Epithelial cell of esophagus (primary cell): Measurements from ENCODE around the gene NFATC2.
"Not testable (repeated sequence)": the region's sequence is repeated elsewhere in the genome, so short reads cannot be mapped to it uniquely, and the experiment has no call there.

Source experiments
- DNase-seq: peaks from one replicate; pipeline ENCODE4 v3.0.0; 2010; ENCODE audit warnings: low read depth
- H3K4me3 ChIP-seq: 2 replicates; pipeline ENCODE4 v1.5.1; 2011; ENCODE audit warnings: mild to moderate bottlenecking, low read length, control low read depth
- TF ChIP-seq, protein P1 (sequence below): IDR thresholded peaks from 2 replicates; pipeline ENCODE4 v1.5.1; 2011; ENCODE audit warnings: low read depth, mild to moderate bottlenecking, low read length, control low read depth, inconsistent platforms; ENCODE audit not compliant: insufficient read depth; ENCODE audit errors: missing control alignments

NFATC2 gene

GRCh38 chr20:51484831-51485230 is 57.7 kb downstream of the NFATC2 start:
- TF ChIP-seq, protein P1, sequence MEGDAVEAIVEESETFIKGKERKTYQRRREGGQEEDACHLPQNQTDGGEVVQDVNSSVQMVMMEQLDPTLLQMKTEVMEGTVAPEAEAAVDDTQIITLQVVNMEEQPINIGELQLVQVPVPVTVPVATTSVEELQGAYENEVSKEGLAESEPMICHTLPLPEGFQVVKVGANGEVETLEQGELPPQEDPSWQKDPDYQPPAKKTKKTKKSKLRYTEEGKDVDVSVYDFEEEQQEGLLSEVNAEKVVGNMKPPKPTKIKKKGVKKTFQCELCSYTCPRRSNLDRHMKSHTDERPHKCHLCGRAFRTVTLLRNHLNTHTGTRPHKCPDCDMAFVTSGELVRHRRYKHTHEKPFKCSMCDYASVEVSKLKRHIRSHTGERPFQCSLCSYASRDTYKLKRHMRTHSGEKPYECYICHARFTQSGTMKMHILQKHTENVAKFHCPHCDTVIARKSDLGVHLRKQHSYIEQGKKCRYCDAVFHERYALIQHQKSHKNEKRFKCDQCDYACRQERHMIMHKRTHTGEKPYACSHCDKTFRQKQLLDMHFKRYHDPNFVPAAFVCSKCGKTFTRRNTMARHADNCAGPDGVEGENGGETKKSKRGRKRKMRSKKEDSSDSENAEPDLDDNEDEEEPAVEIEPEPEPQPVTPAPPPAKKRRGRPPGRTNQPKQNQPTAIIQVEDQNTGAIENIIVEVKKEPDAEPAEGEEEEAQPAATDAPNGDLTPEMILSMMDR = no peak

DNA sequence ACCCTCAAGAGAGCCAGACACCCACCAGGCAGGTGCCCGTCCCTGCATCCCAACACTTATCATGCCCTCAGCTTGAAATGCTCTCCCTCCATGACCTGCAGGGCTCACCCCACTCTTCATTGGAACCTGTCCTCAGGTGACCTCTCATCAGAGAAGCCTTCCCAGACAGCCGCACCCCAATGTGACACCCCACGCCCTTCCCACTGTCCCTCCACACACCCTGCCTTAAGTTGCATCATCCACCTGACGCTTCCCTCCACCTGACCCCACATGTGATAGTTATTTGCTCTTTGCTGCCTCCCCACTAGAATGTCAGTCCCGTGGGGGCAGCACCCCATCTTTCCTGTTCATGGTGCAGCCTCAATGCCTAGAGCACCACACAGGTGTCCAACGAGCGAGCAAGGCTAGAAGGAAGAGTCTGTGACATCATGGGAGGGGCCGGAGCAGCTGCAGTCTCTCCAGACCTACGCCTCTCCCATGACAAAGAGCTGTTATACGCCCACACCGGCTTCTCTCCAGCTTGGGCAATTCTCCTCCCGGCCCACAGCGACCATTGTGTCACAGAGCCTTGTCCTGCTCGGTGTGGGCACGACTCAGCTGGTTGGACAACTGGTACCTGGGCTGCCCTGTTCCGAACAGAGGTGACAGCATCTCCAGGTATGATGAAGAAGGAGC is 58.2 kb downstream of the NFATC2 start:
- TF ChIP-seq, protein P1 = no peak
- H3K4me3 ChIP-seq = no peak overlapping the region
- DNase-seq = peak; percentile 40

More at GRCh38 chr20:51484831-51485230, 57.7 kb downstream of the NFATC2 start:
- no peak overlapping the region for H3K4me3 ChIP-seq
- DNase-seq = no peak

DNA sequence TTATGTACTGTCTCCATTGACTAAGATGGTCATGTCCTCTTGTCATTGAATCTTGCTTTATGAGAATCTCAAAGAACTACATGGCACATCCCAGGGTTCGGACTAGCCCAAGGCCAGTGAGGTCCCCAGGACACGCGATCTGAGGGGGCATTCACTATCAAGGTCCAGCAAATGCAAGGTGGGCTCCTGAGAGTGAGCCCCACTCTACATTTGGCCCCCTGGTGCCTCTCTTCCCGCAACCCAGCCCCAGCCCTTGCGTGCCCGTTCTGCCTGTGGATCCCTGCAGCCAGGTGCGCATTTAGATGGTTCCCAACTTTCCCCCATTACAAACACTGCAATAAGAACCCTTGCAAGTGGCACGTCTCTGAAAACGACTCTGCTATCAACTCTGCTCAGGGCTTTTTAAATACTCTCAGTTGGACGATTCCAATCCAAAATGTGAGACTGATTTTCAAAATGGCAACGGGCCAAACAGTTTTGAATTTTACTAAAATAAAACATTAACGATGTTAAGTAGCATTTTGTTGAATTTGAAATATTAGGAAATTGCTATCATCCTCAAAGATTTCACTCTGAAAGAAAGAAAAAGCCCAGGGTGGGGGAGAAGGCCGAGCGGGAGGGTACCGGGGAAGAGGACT is 59.6 kb downstream of the NFATC2 start:
- TF ChIP-seq, protein P1 = no peak
- no peak overlapping the region for H3K4me3 ChIP-seq
- DNase-seq = no peak

GRCh38 chr20:51481341-51481914 is 61.1 kb downstream of the NFATC2 start:
- TF ChIP-seq, protein P1 = no peak
- no peak overlapping the region for H3K4me3 ChIP-seq
- DNase-seq = peak; percentile 26

DNA sequence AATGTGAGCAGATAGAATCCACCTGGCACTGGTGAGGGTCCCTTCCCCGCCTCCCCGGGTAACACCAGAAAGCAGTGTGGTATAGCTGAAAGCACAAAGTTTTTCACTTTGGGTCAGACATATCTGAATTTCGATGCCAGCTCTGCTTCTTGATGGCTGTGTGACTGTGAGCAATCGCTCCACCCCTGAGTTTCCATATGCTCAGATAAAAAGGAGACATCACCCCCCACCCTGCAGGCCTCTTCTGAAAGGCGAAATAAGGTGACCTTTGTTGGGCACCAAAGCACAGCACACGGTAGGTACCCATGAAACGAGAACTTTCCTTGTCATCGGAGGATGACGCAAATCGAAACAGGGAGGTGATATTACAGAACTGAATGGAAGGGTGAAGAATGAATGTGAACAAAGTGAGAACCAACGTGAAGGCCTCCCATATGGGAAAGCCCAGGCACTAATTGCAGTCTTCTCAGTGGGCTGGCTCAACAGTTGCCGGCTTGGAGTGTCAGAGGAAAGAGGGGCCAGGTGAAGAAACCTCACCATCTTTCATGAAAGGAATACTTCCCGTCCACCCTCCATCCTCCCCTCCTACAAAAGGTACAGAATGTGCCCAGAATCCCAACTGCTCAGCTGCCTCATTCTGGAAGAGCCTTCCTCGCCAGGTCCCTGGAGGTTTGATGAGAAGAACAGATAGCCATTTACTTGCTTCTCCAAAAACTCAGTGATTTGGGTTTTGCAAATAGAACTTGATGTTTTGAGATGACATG is 61.8 kb downstream of the NFATC2 start:
- no peak overlapping the region for H3K4me3 ChIP-seq
- DNase-seq = no peak
- TF ChIP-seq, protein P1 = no peak

GRCh38 chr20:51476106-51476505 is 66.4 kb downstream of the NFATC2 start:
- not testable (repeated sequence) for H3K4me3 ChIP-seq, DNase-seq

- no peak for DNase-seq
- TF ChIP-seq, protein P1 = no peak
- H3K4me3 ChIP-seq = no peak overlapping the region
Measured at GRCh38 chr20:51473771-51474170, 68.7 kb downstream of the NFATC2 start.
